CD4-positive, CD25-positive, alpha-beta regulatory T cell (primary cell): ENCODE data around the gene GAL. TPM values are rescaled to one million over a fixed set of nuclear protein-coding genes. Genes with fewer than 3 reads are reported as not detected.

Source experiments
- ATAC-seq, 2 donors: fragments of 150-1000 bp; cut with Tn5 transposase; one replicate each; pipeline ENCODE4 v1.10.0; 2021; ENCODE audit warnings: low read depth in 2 of 2, moderate number of reproducible peaks in 2 of 2, moderate library complexity in 1 of 2
- DNase-seq, 3 donors: peaks; one replicate each; pipeline versions ENCODE4 v3.0.0 to v3.0.0-alpha.2; 2012 to 2022; ENCODE audit warnings: mixed read lengths in 1 of 3
- H3K27ac ChIP-seq: one replicate; pipeline ENCODE4 v1.7.0; 2013; ENCODE audit warnings: mild to moderate bottlenecking, low read length; ENCODE audit not compliant: insufficient read depth, poor library complexity, severe bottlenecking
- H3K27me3 ChIP-seq: one replicate; pipeline ENCODE4 v1.7.0; 2013; ENCODE audit warnings: low read length; ENCODE audit not compliant: control insufficient read depth, insufficient read depth
- H3K36me3 ChIP-seq: one replicate; pipeline ENCODE4 v1.7.0; 2013; ENCODE audit warnings: mild to moderate bottlenecking, low read length, moderate library complexity; ENCODE audit not compliant: control insufficient read depth, insufficient read depth
- H3K4me1 ChIP-seq: 2 replicates; pipeline ENCODE4 v1.7.0; 2013; ENCODE audit warnings: mild to moderate bottlenecking, low read length; ENCODE audit not compliant: insufficient read depth, control insufficient read depth, poor library complexity, severe bottlenecking
- H3K4me3 ChIP-seq: one replicate; pipeline ENCODE4 v1.7.0; 2013; ENCODE audit warnings: low read depth, mild to moderate bottlenecking, low read length, moderate library complexity
- H3K9me3 ChIP-seq, 2 experiments: 1 replicate in 1 of 2; 2 replicates in 1 of 2; pipeline ENCODE4 v1.7.0; 2013; ENCODE audit warnings: low read length in 2 of 2, mild to moderate bottlenecking in 1 of 2, moderate library complexity in 1 of 2; ENCODE audit not compliant: control insufficient read depth in 2 of 2
- H3K27ac Mint-ChIP-seq, 3 donors: one replicate each; pipeline ENCODE4 v1.8.0; 2020 to 2022; ENCODE audit warnings: mild to moderate bottlenecking in 3 of 3, mixed read lengths in 3 of 3, moderate library complexity in 2 of 3
- H3K27me3 Mint-ChIP-seq: one replicate; pipeline ENCODE4 v1.8.0; 2022; ENCODE audit warnings: mild to moderate bottlenecking, mixed read lengths
- H3K36me3 Mint-ChIP-seq: one replicate; pipeline ENCODE4 v1.8.0; 2020; ENCODE audit warnings: mixed read lengths
- H3K4me1 Mint-ChIP-seq, 4 donors: one replicate each; pipeline ENCODE4 v1.8.0; 2020 to 2022; ENCODE audit warnings: mixed read lengths in 4 of 4, mild to moderate bottlenecking in 1 of 4
- H3K4me3 Mint-ChIP-seq, 4 donors: one replicate each; pipeline ENCODE4 v1.8.0; 2020 to 2022; ENCODE audit warnings: mild to moderate bottlenecking in 4 of 4, mixed read lengths in 4 of 4, moderate library complexity in 3 of 4
- H3K9me3 Mint-ChIP-seq, 7 donors: one replicate each; pipeline ENCODE4 v1.8.0; 2020 to 2022; ENCODE audit warnings: mixed read lengths in 7 of 7, mild to moderate bottlenecking in 3 of 7, moderate library complexity in 2 of 7
- polyA plus RNA-seq, 4 donors: library from polyadenylated mRNA; unstranded; fragments of 300-500 nt; fragmentation: Illumina TruSeq; gene quantifications; one replicate each; pipeline ENCODE4 v1.2.3, GENCODE V29; 2021
- total RNA-seq: library from RNA; stranded (reverse); gene quantifications from one replicate; pipeline ENCODE4 v1.2.3, GENCODE V29; 2022

GAL gene
- total and polyA plus RNA-seq, 5 donors from 2014 or later: not detected

DNA sequence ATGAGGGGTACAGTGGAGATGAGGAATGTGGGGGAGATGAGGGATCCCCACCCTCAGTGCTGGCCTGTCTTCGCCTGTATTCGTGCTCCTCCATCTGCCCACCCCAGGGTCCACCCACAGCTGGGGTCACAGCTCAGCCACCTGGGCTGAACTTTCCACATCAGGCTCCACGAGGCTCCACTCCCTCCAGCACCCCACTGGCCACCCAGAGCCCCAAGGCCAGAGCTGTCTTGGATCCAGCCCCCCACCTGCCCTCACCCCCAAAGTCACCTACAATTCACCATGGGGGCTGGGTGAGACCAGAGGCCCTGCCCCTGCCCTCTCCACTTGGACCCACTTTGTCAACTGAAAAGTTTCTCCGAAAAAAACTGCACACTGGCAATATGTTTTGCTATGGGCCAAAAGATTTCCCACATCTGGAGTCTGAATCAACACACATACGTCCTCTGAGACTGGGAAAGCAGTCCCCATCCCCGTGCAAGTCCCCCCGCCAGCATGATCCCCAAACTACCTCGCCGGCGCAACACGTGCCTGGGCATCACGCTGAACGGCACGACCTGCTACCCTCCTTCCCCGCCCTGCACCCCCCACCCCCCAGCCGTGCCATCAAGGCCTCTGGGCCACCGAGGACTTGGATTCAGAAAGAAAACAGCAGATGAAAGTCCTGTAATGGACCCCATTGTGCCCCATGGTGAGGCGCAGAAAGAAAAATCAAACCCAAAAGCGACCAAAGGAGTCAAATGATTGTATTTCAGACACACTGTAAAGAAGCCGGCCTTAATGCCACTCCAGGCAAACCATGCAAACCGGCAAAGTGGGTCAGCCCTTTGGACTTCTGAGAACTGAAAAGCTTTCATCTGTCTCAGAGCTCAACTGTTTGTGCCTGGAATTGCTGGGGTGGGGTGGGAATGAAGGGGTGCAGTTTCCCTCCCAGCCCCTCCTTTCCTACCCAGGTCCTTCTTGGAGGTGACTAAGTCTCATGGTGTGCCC is 16.5 kb upstream of the GAL start:
- H3K27ac ChIP-seq: no peak overlapping the region
- Mint-ChIP-seq H3K27ac (no peak overlapping the region), H3K4me3 (no peak overlapping the region), H3K4me1 (no peaks in the 10 kb centered on the region), H3K9me3 (peaks cover 0 to 2% (median 0%) of the 10 kb centered on the region in 7 donors), H3K36me3 (no peaks in the 10 kb centered on the region), H3K27me3 (no peaks in the 10 kb centered on the region)
- H3K9me3 ChIP-seq: no peaks in the 10 kb centered on the region
- ATAC-seq (no peak), DNase-seq (no peak)
- no peaks in the 10 kb centered on the region for H3K4me1 ChIP-seq
- no peak overlapping the region for H3K4me3 ChIP-seq
- no peaks in the 10 kb centered on the region for H3K36me3 ChIP-seq
- no peaks in the 10 kb centered on the region for H3K27me3 ChIP-seq

DNA sequence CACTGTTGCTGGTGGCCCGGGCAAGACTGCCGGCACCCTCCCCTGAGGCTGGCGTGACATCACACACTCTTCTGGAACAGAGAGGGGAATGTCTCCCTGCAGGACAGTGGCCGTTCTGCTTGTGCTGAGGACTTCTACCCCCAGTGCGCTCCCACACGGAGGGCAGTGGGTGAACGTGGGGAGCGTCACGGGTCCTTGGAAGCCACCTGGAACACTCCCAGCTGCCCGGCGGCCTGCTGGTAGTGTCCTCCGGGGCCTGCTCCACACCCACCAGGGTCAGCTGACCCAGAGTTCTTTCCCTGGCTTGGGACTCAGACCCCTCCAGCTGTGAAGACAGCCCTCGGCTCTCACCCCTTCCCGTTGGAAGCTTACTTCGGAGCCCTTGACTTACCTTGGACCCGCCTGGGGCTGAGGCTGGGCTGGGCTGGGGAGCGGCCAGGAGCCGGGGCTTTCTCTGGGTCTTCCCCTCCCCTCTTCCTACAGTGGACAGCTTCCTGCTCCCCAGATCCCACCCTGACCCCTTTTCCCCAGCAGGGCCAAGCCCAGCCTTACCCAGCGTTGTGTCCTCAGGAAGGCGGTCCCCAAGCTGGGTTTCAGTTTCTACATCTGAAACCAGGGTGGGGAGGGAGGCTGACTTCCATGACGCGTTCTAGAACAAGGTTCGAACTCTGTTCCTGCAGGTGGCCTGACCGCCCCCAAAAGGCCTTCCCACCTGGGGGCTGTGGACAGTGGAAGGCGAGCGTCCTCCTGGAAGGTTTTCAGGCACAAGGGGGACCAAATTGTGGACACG is 14.8 kb upstream of the GAL start:
- Histone ChIP-seq H3K27me3 (no peaks in the 10 kb centered on the region), H3K4me1 (no peaks in the 10 kb centered on the region), H3K36me3 (no peaks in the 10 kb centered on the region), H3K27ac (no peak overlapping the region), H3K9me3 (no peaks in the 10 kb centered on the region), H3K4me3 (no peak overlapping the region)
- DNase-seq (no peak), ATAC-seq (no peak)
- peaks cover 5% of the 10 kb centered on the region for H3K27me3 Mint-ChIP-seq
- H3K27ac Mint-ChIP-seq: no peak overlapping the region
- H3K36me3 Mint-ChIP-seq: no peaks in the 10 kb centered on the region
- no peak overlapping the region for H3K4me3 Mint-ChIP-seq
- H3K9me3 Mint-ChIP-seq: peaks cover 0 to 2% (median 0%) of the 10 kb centered on the region in 7 donors
- no peaks in the 10 kb centered on the region for H3K4me1 Mint-ChIP-seq

DNA sequence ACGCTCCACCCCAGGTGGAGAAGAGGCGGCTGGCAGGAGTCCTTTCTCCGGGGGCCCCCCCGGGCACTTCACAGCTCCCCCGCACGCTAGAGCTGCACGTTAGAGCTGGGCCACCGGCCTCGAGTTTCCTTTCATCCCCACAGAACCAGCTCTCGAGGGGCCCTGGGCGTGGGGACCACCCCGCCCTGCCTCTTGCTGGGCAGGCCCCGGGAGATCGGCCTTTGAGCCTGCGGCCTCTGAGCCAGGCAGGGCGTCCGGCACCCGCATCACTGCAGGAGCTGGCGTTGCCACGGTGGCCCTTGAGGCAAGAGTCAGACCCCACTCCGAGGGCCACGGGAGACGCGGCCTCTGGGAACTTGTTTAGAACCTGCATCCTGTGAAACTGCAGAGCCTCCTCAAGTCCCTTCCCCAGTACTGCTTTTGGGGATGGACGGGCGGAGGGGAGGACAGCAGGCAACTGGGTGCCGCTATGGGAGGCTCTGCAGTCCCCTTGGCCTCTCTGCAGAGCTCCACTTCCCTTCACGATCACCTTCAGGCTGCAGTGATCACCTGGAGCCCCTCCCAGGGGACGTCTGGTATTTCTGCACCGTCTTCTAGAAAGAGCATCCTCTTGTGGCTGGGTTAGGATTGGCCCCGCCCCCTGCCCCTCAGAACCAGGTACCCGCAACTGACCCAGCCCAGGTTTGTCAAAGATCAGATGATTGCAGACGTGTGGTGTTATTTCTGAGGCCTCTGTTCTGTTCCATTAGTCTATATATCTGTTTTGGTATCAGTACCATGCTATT is 13.9 kb upstream of the GAL start:
- no peaks in the 10 kb centered on the region for H3K36me3 ChIP-seq
- H3K4me1 ChIP-seq: no peaks in the 10 kb centered on the region
- DNase-seq (no peak), ATAC-seq (no peak)
- Mint-ChIP-seq H3K27ac (no peak overlapping the region), H3K9me3 (peaks cover 0 to 2% (median 0%) of the 10 kb centered on the region in 7 donors), H3K4me3 (no peak overlapping the region), H3K4me1 (no peaks in the 10 kb centered on the region), H3K27me3 (peaks cover 8% of the 10 kb centered on the region), H3K36me3 (no peaks in the 10 kb centered on the region)
- H3K9me3 ChIP-seq: no peaks in the 10 kb centered on the region
- no peaks in the 10 kb centered on the region for H3K27me3 ChIP-seq
- no peak overlapping the region for H3K4me3 ChIP-seq
- no peak overlapping the region for H3K27ac ChIP-seq

DNA sequence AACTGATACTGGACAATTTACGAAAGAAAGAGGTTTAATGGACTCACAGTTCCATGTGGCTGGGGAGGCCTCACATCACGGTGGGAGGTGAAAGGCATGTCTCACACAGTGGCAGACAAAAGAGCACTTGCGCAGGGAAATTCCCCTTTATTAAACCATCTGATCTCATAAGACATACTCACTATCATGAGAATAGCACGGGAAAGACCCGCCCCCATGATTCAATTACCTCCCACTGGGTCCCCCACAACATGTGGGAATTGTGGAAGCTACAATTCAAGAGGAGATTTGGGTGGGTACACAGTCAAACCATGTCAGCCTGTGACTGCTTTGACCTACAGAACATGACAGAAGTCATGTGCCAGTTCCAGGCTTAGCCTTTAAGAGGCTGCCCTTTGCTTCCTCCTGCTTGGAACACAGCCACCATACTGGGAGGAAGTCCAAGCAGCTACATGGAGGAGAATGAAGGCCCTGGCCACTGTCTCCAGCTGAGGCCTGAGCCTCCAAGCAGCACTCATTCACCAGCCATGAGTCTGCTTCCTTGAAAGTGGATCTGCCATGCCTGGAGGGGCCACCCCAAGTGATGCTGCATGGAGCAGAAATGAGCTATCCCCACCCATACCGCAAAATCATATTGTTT is 10.9 kb upstream of the GAL start:
- H3K9me3 Mint-ChIP-seq: peaks cover 0 to 2% (median 0%) of the 10 kb centered on the region in 7 donors

DNA sequence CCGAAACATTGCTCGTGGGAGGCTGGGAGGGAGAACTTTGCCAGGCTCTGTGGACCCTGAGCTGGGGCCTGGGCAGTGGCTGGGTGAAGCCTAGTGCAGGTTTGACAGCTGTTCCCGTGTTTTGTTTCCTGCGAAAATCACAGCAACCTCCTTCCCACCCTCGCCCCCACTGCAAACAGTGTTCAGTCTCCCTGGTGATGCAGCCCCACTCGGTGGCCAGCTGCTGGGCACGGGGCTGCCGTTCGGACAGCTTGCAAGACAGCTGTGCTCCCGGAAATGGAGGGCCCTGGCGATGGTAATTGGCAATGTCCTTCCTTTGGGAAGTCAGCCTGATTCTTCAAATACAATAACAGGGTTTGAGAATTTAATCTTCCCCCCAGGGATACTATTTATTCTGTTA is 10.4 kb upstream of the GAL start:
- no peaks in the 10 kb centered on the region for H3K36me3 Mint-ChIP-seq
- no peaks in the 10 kb centered on the region for H3K4me1 ChIP-seq
- H3K36me3 ChIP-seq: no peaks in the 10 kb centered on the region
- H3K4me1 Mint-ChIP-seq: no peaks in the 10 kb centered on the region
- no peak overlapping the region for H3K4me3 ChIP-seq
- H3K4me3 Mint-ChIP-seq: no peak overlapping the region
- no peak overlapping the region for H3K27ac ChIP-seq
- no peaks in the 10 kb centered on the region for H3K9me3 ChIP-seq
- ATAC-seq (no peak), DNase-seq (no peak)
- H3K27me3 Mint-ChIP-seq: peaks cover 8% of the 10 kb centered on the region
- no peak overlapping the region for H3K27ac Mint-ChIP-seq
- H3K9me3 Mint-ChIP-seq: peaks cover 0 to 2% (median 0%) of the 10 kb centered on the region in 7 donors
- H3K27me3 ChIP-seq: no peaks in the 10 kb centered on the region

More for the DNA sequence above, 10.9 kb upstream of the GAL start:
- H3K27ac Mint-ChIP-seq: no peak overlapping the region
- ATAC-seq (no peak), DNase-seq (no peak)
- Histone ChIP-seq H3K27ac (no peak overlapping the region), H3K9me3 (no peaks in the 10 kb centered on the region), H3K27me3 (no peaks in the 10 kb centered on the region), H3K4me1 (no peaks in the 10 kb centered on the region), H3K4me3 (no peak overlapping the region), H3K36me3 (no peaks in the 10 kb centered on the region)
- H3K36me3 Mint-ChIP-seq: no peaks in the 10 kb centered on the region
- H3K4me3 Mint-ChIP-seq: no peak overlapping the region
- H3K27me3 Mint-ChIP-seq: peaks cover 8% of the 10 kb centered on the region
- no peaks in the 10 kb centered on the region for H3K4me1 Mint-ChIP-seq

DNA sequence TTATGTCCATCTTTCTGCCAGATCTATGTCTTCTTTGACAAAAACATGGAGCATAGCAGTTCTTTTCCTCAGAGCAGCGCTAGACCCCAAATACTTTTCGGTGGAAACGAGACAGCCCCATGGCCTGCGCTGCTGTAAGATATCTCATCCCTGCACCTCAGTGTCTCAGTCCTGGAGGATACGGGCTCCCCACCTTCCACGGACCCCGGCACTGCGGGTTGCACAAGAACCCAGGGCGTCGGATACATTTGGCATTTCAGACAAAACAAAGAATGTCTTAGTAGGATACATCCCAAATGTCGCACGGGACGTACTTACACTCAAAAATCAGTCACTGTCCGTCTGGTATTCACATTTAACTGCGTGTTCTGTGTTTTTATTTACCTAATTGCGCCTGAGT is 9.9 kb upstream of the GAL start:
- H3K4me3 Mint-ChIP-seq: no peak overlapping the region
- Histone ChIP-seq H3K4me3 (no peak overlapping the region), H3K27ac (no peak overlapping the region), H3K36me3 (no peaks in the 10 kb centered on the region), H3K27me3 (no peaks in the 10 kb centered on the region), H3K9me3 (no peaks in the 10 kb centered on the region), H3K4me1 (no peaks in the 10 kb centered on the region)
- ATAC-seq (no peak), DNase-seq (no peak)
- H3K9me3 Mint-ChIP-seq: peaks cover 0 to 2% (median 0%) of the 10 kb centered on the region in 7 donors
- H3K27me3 Mint-ChIP-seq: peaks cover 8% of the 10 kb centered on the region
- H3K36me3 Mint-ChIP-seq: no peaks in the 10 kb centered on the region
- peak overlapping the region in 1 of 3 donors; percentile 14 for H3K27ac Mint-ChIP-seq
- no peaks in the 10 kb centered on the region for H3K4me1 Mint-ChIP-seq

DNA sequence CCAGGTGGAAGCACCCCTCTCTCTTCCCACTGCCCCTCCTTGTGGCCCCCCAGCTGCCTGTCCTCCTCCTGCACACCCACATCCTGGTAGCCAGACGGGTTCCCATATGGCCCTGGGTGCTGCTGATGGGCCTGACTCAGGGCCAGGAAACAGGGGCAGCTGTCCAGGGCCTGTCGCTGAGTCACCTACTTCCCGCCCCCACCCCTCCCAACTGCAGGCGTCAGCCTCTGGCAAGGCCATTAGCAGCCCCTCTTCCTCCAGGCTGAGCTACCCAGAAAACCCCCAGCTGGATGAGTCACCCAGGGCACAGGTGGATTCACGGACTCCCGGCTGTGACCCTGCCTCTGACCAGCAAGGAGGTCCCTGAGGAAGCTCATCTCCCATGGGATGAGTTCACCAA is 6.9 kb upstream of the GAL start:
- Histone ChIP-seq H3K9me3 (no peaks in the 10 kb centered on the region), H3K27me3 (no peaks in the 10 kb centered on the region), H3K4me1 (no peaks in the 10 kb centered on the region), H3K4me3 (no peak overlapping the region), H3K27ac (no peak overlapping the region), H3K36me3 (no peaks in the 10 kb centered on the region)
- peaks cover 11% of the 10 kb centered on the region for H3K27me3 Mint-ChIP-seq
- DNase-seq (no peak), ATAC-seq (no peak)
- H3K36me3 Mint-ChIP-seq: no peaks in the 10 kb centered on the region
- no peak overlapping the region for H3K4me3 Mint-ChIP-seq
- no peaks in the 10 kb centered on the region for H3K4me1 Mint-ChIP-seq
- H3K9me3 Mint-ChIP-seq: peaks cover 0 to 2% (median 0%) of the 10 kb centered on the region in 7 donors
- H3K27ac Mint-ChIP-seq: no peak overlapping the region
